Endothelial cell of umbilical vein (primary cell): Measurements from ENCODE around the gene CEP192. TPM values are rescaled to one million over a fixed set of nuclear protein-coding genes. Genes with fewer than 3 reads are reported as not detected.

Experiments used
- BruUV-seq: library from RNA; stranded (reverse); fragments of 400-500 nt; replicated peaks from 2 replicates; lab custom pipeline; 2021; lab: Mats Ljungman, UMichigan
- CTCF ChIA-PET: fragments of 300-600, 350-600 bp; sonication (Branson Sonifier 250); formaldehyde crosslinking; loops from one replicate; lab custom pipeline; 2021; ENCODE audit warnings: antibody characterized with exemption, inconsistent platforms; lab: Charles Lee
- POLR2A ChIA-PET: fragments of 300-600, 350-600 bp; sonication (Branson Sonifier 250); formaldehyde crosslinking; loops from one replicate; lab custom pipeline; 2021; ENCODE audit warnings: antibody characterized with exemption, inconsistent platforms; lab: Charles Lee
- DNase-seq: peaks from one replicate; pipeline ENCODE4 v3.0.0-alpha.2; 2011; ENCODE audit warnings: low read depth, low spot score
- FAIRE-seq: peaks from 2 replicates; lab custom pipeline; 2011; peaks lifted over from hg19 to GRCh38; lab: Jason Lieb, UNC
- H2AFZ ChIP-seq: 2 replicates; pipeline ENCODE4 v1.6.0; 2012; ENCODE audit warnings: low read depth, low read length, control low read depth, inconsistent platforms
- H3K27ac ChIP-seq: 2 replicates; pipeline ENCODE4 v1.5.1; 2011; ENCODE audit warnings: low read depth, mild to moderate bottlenecking, control low read depth, low read length, moderate library complexity; ENCODE audit not compliant: insufficient read depth
- H3K27me3 ChIP-seq, 2 experiments: 2 replicates each; pipeline versions ENCODE4 v1.6.0 to v1.6.1; 2011; ENCODE audit warnings: low read length in 2 of 2, mixed read lengths in 1 of 2; ENCODE audit not compliant: control insufficient read depth in 2 of 2, insufficient read depth in 2 of 2
- H3K36me3 ChIP-seq, 2 experiments: 2 replicates in 1 of 2; 3 replicates in 1 of 2; pipeline ENCODE4 v1.5.1; 2011; ENCODE audit warnings: low read length in 2 of 2, mild to moderate bottlenecking in 1 of 2, moderate library complexity in 1 of 2; ENCODE audit not compliant: control insufficient read depth in 2 of 2, insufficient read depth in 2 of 2; ENCODE audit errors: extremely low read depth in 1 of 2
- H3K4me1 ChIP-seq: 3 replicates; pipeline ENCODE4 v1.5.1; 2011; ENCODE audit warnings: mild to moderate bottlenecking, low read length; ENCODE audit not compliant: control insufficient read depth, insufficient read depth; ENCODE audit errors: extremely low read depth
- H3K4me2 ChIP-seq: 2 replicates; pipeline ENCODE4 v1.6.1; 2011; ENCODE audit warnings: low read length, control low read depth, mixed read lengths; ENCODE audit not compliant: insufficient read depth
- H3K4me3 ChIP-seq, 3 experiments: fragments of 200-600 bp in 1 of 3; sonication (generic), shearing (Covaris generic) in 1 of 3; replicated peaks in 1 of 3; 2 replicates each; pipeline ENCODE4 v1.5.1; 2011 to 2016; ENCODE audit warnings: control low read depth in 3 of 3, low read length in 3 of 3, mild to moderate bottlenecking in 2 of 3, inconsistent platforms in 1 of 3, low read depth in 1 of 3, moderate library complexity in 1 of 3; ENCODE audit not compliant: insufficient read depth in 1 of 3
- H3K79me2 ChIP-seq: 2 replicates; pipeline ENCODE4 v1.6.0; 2012; ENCODE audit warnings: low read length, inconsistent platforms; ENCODE audit not compliant: control insufficient read depth, insufficient read depth
- H3K9ac ChIP-seq: replicated peaks from 2 replicates; pipeline ENCODE3; 2011; ENCODE audit warnings: low read length, control low read depth; ENCODE audit not compliant: insufficient read depth; ENCODE audit errors: extremely low read depth
- H3K9me1 ChIP-seq: replicated peaks from 3 replicates; pipeline ENCODE4 v1.6.0; 2011; ENCODE audit warnings: mild to moderate bottlenecking, low read length; ENCODE audit not compliant: control insufficient read depth, insufficient read depth; ENCODE audit errors: extremely low read depth
- H3K9me3 ChIP-seq: replicated peaks from 2 replicates; pipeline ENCODE4 v1.5.1; 2012; ENCODE audit warnings: low read length, inconsistent platforms; ENCODE audit not compliant: control insufficient read depth, insufficient read depth
- H4K20me1 ChIP-seq: replicated peaks from 2 replicates; pipeline ENCODE3; 2011; ENCODE audit warnings: mild to moderate bottlenecking, low read length; ENCODE audit not compliant: control insufficient read depth, insufficient read depth; ENCODE audit errors: extremely low read depth
- CTCF ChIP-seq, 2 donors: IDR thresholded peaks; 1 replicate in 1 of 2; 2 replicates in 1 of 2; pipeline ENCODE4 v1.5.1; 2011; ENCODE audit warnings: low read length in 2 of 2, mild to moderate bottlenecking in 2 of 2, moderate library complexity in 2 of 2, control low read depth in 1 of 2, inconsistent platforms in 1 of 2, low read depth in 1 of 2; ENCODE audit not compliant: insufficient read depth in 1 of 2; ENCODE audit errors: extremely low read depth in 1 of 2
- EZH2 ChIP-seq: IDR thresholded peaks from 2 replicates; pipeline ENCODE4 v1.6.1; 2012; ENCODE audit warnings: borderline replicate concordance, low read depth, mild to moderate bottlenecking, moderate library complexity, low read length, inconsistent platforms; ENCODE audit not compliant: severe bottlenecking
- FOS ChIP-seq: IDR thresholded peaks from 2 replicates; pipeline ENCODE4 v1.6.1; 2011; ENCODE audit warnings: mild to moderate bottlenecking, low read length, moderate library complexity, borderline replicate concordance; ENCODE audit not compliant: insufficient read depth
- GATA2 ChIP-seq: IDR thresholded peaks from 2 replicates; pipeline ENCODE4 v1.7.0; 2011; ENCODE audit warnings: low read depth, mild to moderate bottlenecking, moderate library complexity, mixed read lengths, low read length; ENCODE audit not compliant: insufficient read length, insufficient read depth
- JUN ChIP-seq: IDR thresholded peaks from 2 replicates; pipeline ENCODE4 v1.6.1; 2011; ENCODE audit warnings: borderline replicate concordance, low read depth; ENCODE audit not compliant: insufficient read length, insufficient read depth
- MAX ChIP-seq: IDR thresholded peaks from 2 replicates; pipeline ENCODE4 v1.6.1; 2011; ENCODE audit not compliant: insufficient read depth, insufficient read length
- MYC ChIP-seq: IDR thresholded peaks from one replicate; pipeline ENCODE4 v1.6.1; 2011; ENCODE audit warnings: mild to moderate bottlenecking, low read depth, low read length
- POLR2A ChIP-seq: IDR thresholded peaks from 2 replicates; pipeline ENCODE4 v1.6.1; 2012; ENCODE audit warnings: low read depth, mild to moderate bottlenecking, control low read depth, low read length
- POLR2AphosphoS5 ChIP-seq: IDR thresholded peaks from 2 replicates; pipeline ENCODE4 v1.6.1; 2012; ENCODE audit warnings: low read depth, mild to moderate bottlenecking, control low read depth, low read length, moderate library complexity; ENCODE audit not compliant: insufficient read depth
- dilution Hi-C: fragments of 300-500 bp; cut with MboI; formaldehyde crosslinking; loops from one replicate; pipeline ENCODE4 v1.15.0; 2019; ENCODE audit warnings: low sequenced_read_pairs; ENCODE audit not compliant: extremely low pct_ligation_motif_present
- intact Hi-C: fragments of 100-400 bp; cut with micrococcal nuclease; formaldehyde crosslinking; loops from one replicate; pipeline ENCODE4 v1.10.0; 2022
- polyA plus RNA-seq, 4 experiments: library from polyadenylated mRNA; depleted of rRNA in 3 of 4; stranded (reverse) in 3 of 4; unstranded in 1 of 4; fragments of >200 nt; gene quantifications; 2 replicates each; pipeline versions ENCODE4 v1.2.1 to v1.2.3, GENCODE V29; 2011 to 2012; ENCODE audit warnings: missing spikeins in 1 of 4
- total RNA-seq: library from RNA; stranded (reverse); gene quantifications from 2 replicates; pipeline ENCODE4 v1.2.3, GENCODE V29; 2021

Gene CEP192
- total and polyA plus RNA-seq, 2 donors (not counting 3 experiments of a cell fraction or from before 2014, with no cell fraction given), result 14.5 to 22.9 TPM

DNA sequence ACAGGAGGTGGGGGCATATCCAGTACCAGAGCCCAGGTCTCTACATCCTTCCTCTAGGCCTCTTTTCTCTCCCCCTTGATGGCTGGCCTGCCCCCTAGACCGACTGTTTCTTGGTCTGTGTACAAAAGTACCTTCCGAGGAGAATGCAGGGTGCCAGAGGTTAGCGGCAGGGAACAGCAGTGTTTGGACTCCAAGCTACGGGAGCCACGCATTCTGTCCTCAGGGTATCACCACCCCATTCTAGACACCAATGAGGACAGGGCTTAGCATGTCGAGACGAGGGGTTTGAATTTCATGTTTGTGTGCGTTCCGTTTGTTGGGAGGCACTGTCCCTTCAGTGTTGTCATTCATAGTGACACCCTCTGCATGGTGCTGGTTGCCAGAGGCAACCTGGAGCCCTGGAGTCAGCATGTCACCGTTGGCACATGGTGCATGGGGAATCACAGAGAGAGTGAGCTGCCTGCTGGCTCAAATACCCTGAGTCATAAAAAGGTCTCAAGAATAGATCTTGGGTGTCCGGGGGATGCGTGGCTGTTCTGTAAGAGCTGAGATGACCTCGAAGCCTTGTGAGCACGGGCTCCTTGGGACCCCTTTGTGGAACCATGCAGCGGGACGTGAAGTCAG, 170.2 kb downstream of the CEP192 start:
- H3K4me2 ChIP-seq, result no peak overlapping the region
- DNase-seq (no peak), FAIRE-seq (no peak)
- H3K9me1 ChIP-seq, result no peaks in the 10 kb centered on the region
- no peak overlapping the region for H3K9ac ChIP-seq
- no peak overlapping the region for H3K4me3 ChIP-seq
- no peak overlapping the region for H3K27ac ChIP-seq
- no peaks in the 10 kb centered on the region for H3K36me3 ChIP-seq
- POLR2A ChIA-PET, result no interaction called here
- TF ChIP-seq CTCF (IDR thresholded peaks at IDR 0.05; ENCODE audit: extremely low read depth in 1 of 2, insufficient read depth in 1 of 2, low read depth in 1 of 2, low read length in 2 of 2), result no peak
- TF ChIP-seq GATA2, result no peak
- no peak for TF ChIP-seq JUN
- no peak for TF ChIP-seq FOS
- no peak for TF ChIP-seq EZH2
- TF ChIP-seq POLR2AphosphoS5, result no peak
- no peak for TF ChIP-seq MYC
- TF ChIP-seq POLR2A, result no peak
- no peak for TF ChIP-seq MAX
- intact Hi-C loops (no loop called here), dilution Hi-C loops (no loop called here)
- CTCF ChIA-PET, result interaction anchor here (0.7 kb wide), 1 partner anchor 48 kb away, joined by 3 read pairs; no protein-coding TSS in a partner anchor
- no peaks in the 10 kb centered on the region for H4K20me1 ChIP-seq
- H3K4me1 ChIP-seq, result no peaks in the 10 kb centered on the region
- no peak overlapping the region for H2AFZ ChIP-seq
- no peaks in the 10 kb centered on the region for H3K9me3 ChIP-seq
- peaks cover 0 to under 1% of the 10 kb centered on the region in 2 experiments for H3K27me3 ChIP-seq
- BruUV-seq, result no TSS peak
- H3K79me2 ChIP-seq, result no peaks in the 10 kb centered on the region
